NCI-H82 treated with DMSO at 0.1 percent for 48 hours (cell line): ENCODE results near the gene CDA.

Source experiments
- DNase-seq: peaks from one replicate; lab custom pipeline; 2025; ENCODE audit not compliant: unreplicated experiment; lab: John Stamatoyannopoulos, UW

The CDA gene

DNA sequence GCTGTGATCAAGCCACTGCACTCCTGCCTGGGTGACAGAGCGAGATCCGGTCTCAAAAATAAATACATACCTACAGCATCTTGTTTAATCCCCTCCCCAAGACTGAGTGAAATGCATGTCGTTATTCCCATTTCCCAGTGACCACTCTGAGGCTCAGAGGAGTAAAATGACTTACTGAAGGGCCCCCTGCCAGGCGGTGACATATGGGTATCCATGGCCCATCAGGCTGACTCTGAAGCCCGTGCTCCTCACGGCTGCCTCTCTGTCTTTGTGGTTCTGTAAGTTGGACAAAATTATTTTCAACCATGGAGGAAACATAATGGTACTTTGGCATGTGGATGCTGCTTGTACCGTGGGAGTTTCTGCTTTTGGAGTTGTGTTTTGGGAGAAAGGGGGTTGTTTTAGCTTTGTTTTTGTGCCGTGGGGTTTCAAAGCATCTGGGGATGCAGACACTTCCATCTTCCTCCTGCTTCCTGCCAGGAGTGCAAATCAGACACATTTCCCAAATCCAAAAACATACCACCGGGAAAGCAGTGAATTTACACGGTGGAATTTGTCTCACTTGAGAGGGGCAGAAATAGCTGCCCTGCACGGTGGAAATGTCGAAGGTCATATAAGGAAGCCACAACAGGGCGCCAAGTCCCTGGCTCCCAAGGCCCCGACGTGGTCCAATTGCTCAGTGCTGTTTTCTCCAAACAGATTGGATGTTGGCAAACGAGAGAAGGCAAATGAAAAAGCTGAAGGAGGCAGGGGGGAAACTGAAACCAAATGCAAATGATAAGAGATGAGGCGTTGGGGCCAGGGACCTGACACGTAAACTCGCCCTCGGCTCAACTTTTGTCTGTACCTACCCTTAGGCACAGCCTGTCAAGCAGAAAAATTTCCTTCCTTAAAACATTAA, 27.3 kb downstream of the CDA start:
- no peak for DNase-seq

DNA sequence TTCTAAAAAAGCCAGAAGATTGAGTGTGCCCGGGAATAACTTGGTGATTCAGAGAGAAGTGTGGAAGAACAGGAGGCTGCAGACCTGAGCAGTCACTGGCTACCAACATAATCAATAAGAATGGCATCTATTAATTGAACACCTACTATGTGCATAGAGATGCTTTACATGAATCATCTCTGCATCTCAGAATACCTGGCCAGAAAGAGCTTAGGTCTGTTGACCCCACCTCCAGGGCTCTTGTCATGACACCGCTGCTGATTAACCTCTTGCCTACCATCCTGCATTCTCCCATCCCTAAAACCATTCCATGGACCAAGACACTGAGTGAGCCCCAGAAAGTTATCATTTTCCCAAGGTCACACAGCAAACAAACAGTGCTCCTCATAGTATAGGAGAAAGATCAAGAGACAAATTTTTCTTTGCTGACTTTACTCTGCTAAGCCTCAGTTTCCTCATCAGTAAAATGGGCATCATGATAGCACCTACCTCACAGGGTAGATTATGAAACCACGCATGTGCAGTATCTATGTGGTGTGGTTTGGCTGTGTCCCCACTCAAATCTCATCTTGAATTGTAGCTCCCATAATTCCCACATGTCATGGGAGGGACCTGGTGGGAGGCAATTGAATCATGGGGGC, 28.1 kb downstream of the CDA start:
- no peak for DNase-seq

DNA sequence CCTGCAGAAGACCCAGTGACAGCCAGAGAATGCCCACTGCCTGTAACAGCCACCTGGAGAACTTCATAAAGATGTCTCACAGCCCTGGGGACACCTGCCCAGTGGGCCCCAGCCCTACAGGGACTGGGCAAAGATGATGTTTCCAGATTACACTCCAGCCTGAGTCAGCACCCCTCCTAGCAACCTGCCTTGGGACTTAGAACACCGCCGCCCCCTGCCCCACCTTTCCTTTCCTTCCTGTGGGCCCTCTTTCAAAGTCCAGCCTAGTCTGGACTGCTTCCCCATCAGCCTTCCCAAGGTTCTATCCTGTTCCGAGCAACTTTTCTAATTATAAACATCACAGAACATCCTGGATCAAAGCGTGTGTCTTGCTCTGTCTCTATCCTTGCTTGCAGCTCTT, 29.7 kb downstream of the CDA start:
- DNase-seq = no peak

DNA sequence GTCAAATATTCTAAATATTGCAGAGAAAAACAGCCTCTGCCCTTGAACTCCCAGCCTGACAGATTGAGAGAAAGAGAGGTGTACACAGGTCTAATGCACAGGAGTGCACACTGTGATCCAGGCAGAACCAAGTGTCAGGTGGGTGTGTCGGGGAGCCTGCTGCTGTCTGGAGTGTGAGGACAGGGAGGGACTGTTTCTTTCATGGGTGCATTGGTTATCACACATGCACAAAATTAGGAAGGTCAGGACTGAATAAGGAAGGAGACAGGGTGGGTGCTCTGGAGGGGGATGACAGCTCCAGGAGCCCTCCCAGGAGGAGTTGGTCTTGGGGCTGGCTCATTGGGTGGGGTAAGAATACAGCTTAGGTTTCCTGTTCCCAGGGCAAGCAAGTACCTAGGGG, 31.1 kb downstream of the CDA start:
- DNase-seq = no peak

DNA sequence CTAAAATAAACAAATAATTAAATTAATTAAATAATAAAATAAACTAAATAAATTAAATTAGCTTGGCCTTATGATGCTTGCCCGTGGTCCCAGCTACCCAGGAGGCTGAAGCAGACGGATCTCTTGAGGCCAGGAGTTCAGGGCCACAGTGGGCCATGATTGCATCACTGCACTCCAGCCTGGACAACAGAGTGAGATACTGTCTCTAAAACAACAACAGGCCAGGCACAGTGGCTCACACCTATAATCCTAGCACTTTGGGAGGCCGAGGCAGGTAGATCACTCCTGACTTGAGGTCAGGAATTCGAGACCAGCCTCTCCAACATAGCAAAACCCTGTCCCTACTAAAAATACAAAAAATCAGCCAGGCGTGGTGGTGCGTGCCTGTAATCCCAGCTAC, 32.1 kb downstream of the CDA start:
- no peak for DNase-seq

DNA sequence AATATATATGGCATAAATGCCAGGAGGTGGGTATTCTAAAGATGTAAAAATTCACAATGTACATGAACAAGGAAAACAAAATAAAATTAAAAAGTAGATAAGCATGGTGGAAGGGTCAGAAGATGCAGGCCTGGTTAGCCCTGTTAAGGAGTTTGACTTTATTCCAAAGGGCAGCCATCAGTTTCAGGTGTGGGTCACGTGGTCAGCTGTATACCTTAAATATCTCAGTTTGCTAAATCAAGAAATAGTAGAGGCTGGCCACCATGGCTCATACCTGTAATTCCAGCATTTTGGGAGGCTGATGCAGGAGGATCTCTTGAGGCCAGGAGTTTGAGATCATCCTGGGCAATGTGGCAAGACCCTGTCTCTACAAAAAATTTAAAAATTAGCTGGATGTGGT, 35.8 kb downstream of the CDA start:
- DNase-seq = no peak

DNA sequence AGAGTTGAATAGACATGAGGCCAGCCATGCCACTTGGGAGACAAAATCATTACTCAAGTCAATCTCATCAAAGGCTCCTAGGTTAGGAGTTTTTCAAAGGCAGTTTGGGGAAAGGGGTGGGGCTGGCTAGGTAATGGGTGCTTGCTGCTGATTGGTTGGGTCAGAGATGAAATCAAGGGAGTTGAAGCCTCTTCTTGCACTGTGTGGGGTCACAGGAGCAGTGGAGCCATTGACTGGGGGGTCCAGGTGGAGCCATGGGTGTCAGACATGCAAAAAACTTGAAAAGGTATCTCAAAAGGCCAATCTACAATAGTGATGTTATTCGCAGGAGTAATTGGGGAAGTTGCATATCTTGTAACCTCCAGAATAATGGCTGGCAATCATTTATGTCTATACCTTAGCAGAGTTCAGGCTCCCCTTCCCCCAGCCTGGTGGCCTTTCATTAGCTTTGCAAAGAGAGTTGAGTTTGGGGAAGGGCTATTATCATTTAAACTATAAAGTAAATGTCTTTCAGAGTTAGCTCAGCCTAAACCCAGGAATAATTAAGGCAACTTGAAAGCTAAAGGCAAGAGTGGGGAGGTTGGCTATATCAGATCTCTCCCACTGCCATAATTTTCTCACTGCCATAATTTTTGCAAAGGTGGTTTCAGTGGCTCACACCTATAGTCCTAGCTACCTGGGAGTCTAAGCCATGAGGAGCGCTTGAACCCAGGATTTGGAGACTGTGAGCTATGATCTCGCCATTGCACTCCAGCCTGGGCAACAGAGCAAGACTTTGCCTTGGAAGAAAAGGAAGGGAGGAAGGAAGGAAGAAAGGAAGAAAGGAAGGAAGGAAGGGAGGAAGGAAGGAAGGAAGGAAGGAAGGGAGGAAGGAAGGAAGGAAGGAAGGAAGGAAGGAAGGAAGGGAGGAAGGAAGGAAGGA, 36.5 kb downstream of the CDA start:
- no peak for DNase-seq

DNA sequence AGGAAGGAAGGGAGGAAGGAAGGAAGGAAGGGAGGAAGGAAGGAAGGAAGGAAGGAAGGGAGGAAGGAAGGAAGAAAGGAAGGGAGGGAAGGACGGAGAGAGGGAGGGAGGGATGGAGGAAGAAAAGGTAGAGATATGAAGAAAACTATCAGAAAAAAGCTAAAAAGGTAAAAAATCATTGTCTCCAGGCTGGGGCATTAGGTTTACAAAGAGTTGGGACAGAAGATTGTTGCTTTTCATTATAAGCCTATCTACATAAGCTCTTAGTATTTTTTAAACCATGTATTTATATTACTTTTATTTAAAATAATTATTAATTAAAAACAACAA, 37.2 kb downstream of the CDA start:
- DNase-seq = no peak

DNA sequence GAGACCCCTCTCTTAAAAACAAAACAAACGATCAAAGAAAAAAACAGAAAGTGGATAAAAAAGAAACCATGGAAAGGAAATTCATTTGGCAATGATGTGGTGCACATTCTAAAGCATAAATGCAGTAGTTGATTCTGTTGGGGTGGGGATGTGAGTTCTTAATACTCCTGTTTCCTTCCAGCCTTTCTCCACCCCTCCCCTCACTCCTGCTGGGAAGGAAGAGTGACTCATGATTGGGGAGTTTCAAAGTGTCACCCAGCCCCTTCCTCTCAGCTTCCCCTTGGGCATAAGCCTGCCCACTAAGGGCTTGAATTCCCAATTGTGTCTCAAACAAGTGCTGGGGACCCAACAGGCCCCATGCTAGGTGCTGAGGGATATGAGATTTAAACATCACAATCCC, 37.6 kb downstream of the CDA start:
- DNase-seq = no peak

DNA sequence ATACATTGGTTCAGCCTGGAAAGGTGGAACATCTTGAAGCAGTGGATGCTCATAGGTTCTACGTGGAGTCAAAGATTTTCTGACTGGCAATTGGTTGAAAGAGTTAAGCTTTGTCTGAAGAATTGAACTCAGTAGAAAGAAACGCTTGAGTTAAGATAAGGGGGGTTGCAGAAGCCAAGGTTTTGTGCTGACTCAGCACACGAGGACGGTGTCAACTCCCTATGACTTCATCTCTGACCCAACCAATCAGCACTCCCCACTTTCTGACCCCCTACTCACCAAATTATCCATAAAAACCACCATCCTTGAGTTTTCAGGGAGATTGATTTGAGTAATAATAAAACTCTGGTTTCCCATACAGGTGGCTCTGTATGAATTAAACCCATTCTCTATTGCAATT, 41.8 kb downstream of the CDA start:
- no peak for DNase-seq

DNA sequence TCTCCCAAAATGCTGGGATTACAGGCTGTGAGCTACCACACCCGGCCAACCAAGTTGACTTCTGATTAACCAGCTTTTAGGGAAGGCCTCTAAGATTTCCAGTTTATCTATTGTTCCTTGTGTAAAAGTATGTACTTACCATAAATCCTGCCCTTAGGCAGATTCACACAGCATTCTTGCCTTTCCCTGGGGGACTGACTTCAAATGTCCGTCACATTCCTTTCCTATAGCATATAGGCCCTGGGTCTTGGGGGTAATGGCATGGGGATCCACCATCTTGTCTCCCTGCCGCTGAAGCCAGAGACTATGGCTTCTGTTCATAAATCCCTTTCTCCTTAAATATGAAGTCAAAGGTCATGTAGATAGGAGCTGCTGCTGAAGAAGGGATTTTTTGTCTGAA, 43.5 kb downstream of the CDA start:
- no peak for DNase-seq

DNA sequence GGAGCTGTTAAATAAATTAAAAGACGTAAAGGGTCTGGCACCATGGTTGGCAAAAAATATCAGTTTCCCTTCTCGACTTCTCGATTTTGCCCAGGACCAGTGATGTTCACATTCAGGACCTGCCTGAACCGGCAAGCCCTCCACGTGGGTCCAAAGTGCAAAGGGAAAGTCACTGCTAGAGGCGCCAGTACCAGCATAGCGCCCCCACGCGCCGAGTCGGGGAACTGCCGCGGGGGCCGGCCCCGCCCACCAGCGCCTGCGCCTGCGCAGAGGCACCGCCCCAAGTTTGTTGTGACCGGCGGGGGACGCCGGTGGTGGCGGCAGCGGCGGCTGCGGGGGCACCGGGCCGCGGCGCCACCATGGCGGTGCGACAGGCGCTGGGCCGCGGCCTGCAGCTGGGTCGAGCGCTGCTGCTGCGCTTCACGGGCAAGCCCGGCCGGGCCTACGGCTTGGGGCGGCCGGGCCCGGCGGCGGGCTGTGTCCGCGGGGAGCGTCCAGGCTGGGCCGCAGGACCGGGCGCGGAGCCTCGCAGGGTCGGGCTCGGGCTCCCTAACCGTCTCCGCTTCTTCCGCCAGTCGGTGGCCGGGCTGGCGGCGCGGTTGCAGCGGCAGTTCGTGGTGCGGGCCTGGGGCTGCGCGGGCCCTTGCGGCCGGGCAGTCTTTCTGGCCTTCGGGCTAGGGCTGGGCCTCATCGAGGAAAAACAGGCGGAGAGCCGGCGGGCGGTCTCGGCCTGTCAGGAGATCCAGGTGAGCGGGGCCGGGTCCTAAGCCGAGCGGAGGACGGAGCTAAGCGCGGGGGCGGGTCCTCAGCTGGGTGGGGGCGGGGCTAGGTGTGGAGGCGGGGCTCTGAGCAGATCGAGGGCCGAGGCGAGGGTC, 44.5 kb downstream of the CDA start, which contains the start of gene PINK1:
Gene PINK1 (plus strand): TSS at position 269 of the 875 bp plus-strand sequence. CDS start 91 bp downstream, at position 360.
- DNase-seq = peak; percentile 67

DNA sequence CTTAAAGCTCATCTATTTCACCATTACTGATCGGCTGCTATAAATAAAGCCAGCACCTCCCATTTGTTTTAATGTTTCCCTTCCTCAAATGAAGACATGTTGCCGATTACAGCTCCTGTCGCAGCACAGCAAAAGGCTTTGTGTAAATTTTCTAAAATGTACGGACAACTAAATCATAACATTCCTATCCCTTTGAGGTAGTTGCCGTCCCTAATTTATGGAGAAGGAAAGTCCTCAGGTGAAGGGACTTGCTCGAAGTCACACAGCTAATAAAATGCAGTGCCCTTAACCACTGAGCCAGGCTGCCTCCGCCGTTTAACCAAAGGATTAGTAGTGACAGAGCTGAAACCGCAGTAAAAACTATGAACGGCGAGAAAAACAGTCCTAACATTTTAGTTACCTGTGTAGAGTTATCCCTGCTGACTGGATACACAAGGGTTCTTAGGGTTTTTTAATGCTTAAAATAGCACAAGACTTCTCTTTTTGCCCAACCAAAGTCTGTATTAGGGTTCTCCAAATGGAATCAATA, 45.2 kb downstream of the CDA start:
- no peak for DNase-seq

DNA sequence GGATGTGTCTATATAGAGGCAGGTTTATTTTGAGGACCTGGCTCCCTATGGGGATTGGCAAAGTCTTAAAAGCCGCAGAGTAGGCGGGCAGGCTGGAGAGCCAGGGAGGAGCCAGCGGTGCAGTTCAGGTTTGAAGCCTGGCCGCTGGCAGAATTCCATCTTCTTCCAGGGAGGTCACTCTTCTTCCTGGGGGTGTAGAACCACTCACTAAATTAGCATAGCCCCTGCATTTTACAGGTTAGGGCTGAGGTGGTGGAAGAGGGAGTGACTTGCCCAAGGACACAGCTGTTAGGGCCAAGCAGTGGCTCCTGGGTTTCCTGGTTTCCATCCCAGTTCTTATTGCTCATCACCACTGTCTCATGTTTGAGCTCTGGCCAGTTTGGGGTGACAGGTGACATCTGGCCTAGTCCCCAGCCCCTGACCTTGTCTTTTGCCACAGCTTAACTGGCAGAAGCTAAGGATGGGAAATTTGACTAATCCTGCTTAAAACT, 45.7 kb downstream of the CDA start:
- DNase-seq = peak; percentile 49

DNA sequence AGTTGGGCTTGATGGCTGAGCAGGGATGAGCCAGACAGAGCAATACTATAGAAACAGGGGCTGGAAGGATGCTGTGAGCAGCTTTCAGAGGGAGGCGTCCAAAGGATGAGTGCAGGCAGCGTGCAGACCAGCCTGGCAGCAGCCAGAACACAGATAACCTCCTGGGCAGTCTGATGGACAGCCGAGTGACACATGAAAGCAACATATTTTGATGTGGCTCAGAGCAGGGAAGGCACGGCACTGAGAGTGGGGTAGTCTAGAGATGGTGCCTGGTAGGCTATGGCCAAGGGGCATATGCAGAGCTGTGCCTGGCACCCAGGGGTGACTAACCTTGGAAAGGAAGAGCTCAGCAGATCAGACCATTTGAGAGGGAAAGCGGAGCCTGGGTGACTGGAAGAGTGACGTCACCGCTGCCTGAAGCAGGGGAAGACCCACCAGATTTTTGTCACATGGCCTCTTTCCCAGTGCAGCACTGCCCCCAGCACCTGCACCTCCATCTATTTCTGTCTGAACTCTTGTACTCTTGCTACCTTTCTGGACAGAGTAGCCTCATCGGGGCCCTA, 48.0 kb downstream of the CDA start:
- DNase-seq = no peak

DNA sequence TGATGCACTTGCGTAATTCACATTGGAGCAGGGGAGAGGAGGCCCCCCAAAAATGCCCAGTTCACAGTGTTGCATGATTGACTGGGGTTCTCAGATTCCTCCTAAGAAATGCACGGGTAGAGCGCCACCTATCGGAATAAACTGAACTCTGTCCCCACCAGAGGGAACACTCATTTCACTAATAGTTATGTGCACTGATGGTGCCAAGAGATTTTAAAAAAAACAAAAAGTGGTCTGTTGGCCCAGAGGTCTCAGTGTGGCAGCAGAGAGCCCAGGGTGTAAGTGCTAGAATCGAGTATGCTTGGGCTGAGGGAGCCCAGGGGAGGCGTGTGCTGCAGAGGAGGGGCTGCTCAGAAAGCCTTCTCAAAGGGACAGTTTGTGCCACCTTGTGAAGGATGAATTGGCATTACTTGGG, 51.3 kb downstream of the CDA start:
- DNase-seq = peak; percentile 35

DNA sequence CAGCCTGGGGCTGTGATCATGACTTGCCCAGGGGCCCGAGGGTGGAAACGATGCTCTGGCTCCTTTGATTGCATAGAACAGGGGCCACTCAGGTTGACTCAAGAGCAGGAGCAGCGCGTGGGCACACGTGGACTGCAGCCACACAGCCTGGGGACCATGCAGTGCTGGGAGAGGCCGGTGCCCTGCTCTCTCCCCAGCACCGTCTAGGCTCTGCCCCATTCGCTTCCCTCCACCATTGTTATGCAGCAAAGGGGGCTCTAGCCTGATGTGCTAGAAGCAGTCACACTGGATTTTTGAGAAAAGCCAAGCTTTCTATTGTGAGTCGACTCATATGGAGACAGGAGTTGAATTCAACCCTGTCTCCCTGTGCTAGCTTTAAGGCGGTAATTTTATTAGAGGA, 53.1 kb downstream of the CDA start:
- no peak for DNase-seq

DNA sequence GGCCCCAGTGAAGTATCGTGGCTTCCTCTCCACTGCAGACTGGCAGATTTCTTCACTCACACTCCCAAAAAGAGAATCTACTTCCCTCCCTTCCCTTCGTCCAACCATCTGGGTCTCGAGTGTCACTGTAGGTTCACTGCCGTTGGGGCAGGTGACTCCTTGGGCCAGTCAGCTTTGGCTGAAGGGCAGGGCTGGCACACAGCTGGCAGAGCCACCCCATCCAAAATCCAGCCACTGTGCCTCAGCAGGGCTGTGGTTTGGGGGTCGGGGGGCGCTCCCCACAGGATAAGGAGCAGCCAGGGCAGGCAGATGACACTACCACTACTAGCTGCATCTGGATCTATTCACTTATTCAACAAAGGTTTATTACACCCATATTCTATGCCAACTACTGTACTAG, 54.2 kb downstream of the CDA start:
- no peak for DNase-seq

DNA sequence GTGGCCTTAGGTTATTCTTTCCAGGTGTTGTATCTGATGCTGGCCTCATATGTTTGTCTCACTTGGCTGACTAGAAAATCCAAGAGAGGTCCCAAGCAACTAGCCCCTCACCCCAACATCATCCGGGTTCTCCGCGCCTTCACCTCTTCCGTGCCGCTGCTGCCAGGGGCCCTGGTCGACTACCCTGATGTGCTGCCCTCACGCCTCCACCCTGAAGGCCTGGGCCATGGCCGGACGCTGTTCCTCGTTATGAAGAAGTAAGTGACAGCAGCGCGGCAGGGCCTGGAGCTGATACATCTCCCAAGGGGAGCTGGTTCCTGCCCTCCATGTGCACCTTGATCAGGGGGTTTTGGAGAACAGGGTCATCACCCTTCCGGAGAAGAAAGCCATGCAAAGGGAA, 55.5 kb downstream of the CDA start:
- no peak for DNase-seq

DNA sequence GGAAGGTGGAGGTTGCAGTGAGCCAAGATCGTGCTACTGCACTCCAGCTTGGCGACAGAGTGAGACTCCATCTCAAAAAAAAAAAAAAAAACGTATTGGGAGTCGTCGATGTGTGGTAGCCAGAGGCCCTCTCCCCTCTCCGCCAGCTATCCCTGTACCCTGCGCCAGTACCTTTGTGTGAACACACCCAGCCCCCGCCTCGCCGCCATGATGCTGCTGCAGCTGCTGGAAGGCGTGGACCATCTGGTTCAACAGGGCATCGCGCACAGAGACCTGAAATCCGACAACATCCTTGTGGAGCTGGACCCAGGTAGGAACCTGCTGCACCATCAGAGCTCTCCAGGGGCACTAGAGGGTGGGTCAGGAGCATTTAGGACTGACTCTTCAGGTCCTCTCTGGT, 56.5 kb downstream of the CDA start:
- DNase-seq = no peak
